RWPE2 (cell line): Measurements from ENCODE around the gene CNPY1.

Source experiments
- ATAC-seq: fragments of 200-7000 bp; cut with Tn5 transposase; 3 replicates; pipeline ENCODE4 v1.9.1; 2021; ENCODE audit warnings: low read depth
- DNase-seq: peaks from one replicate; pipeline ENCODE4 v3.0.0-alpha.2; 2020; ENCODE audit warnings: low spot score
- H3K27ac ChIP-seq: fragments of 450-650 bp; 2 replicates; pipeline ENCODE4 v1.5.1; 2017; ENCODE audit warnings: mild to moderate bottlenecking; ENCODE audit not compliant: poor library complexity, severe bottlenecking
- H3K27me3 ChIP-seq: fragments of 250-450 bp; sonication (Bioruptor Pico); 2 replicates; pipeline ENCODE4 v1.5.1; 2021; ENCODE audit warnings: mild to moderate bottlenecking, moderate library complexity; ENCODE audit not compliant: insufficient read depth, poor library complexity, severe bottlenecking
- H3K36me3 ChIP-seq: fragments of 250-450 bp; sonication (Bioruptor Pico); 2 replicates; pipeline ENCODE4 v1.5.1; 2020; ENCODE audit warnings: low read depth, mild to moderate bottlenecking, moderate library complexity
- H3K4me1 ChIP-seq: fragments of 250-450 bp; sonication (Bioruptor Pico); 2 replicates; pipeline ENCODE4 v1.5.1; 2021; ENCODE audit warnings: mild to moderate bottlenecking, moderate library complexity; ENCODE audit not compliant: insufficient read depth, poor library complexity, severe bottlenecking
- H3K4me3 ChIP-seq: fragments of 250-450 bp; sonication (Bioruptor Pico); 2 replicates; pipeline ENCODE4 v1.5.1; 2021; ENCODE audit warnings: mild to moderate bottlenecking, moderate library complexity; ENCODE audit not compliant: severe bottlenecking
- H3K9me3 ChIP-seq: fragments of 250-450 bp; sonication (Bioruptor Pico); 2 replicates; pipeline ENCODE4 v1.5.1; 2021; ENCODE audit warnings: mild to moderate bottlenecking, moderate library complexity; ENCODE audit not compliant: severe bottlenecking
- TF ChIP-seq, protein P1 (sequence below): fragments of 450-650 bp; IDR thresholded peaks from one replicate; pipeline ENCODE4 v1.5.1; 2017; ENCODE audit warnings: mild to moderate bottlenecking, moderate library complexity; ENCODE audit not compliant: poor library complexity, severe bottlenecking

CNPY1 gene

DNA sequence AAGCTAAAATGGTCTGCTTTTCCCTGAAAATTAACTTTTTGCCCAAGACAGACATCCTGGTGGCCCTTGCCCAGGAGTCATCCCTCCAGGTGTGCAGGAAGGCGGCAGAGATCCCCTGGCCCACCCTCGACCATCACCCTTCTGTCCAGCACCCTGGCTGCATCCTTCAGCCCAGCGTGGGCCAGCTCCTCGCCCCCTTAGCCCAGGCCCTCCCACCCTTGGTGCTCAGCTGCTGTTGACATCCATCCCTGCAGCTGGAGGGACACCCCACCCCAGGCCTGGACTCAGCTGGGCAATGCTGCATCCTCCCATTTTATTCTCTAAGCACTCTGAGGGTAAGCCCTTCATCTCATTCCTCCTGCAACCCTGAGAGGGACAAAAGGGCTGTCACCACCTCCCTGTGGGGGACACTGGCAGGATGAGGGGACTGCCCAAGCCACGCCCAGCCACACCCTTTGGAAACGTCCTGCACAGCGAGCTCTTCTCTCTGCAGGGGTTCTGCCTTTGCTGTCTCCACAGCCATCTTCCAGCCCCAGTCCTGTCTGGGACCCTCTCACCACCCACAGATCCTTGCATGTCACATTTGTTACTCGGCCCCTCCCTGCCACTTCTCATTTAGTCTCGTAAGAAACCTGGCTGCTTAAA, 57.8 kb downstream of the CNPY1 start:
- H3K9me3 ChIP-seq, result no peaks in the 10 kb centered on the region
- ATAC-seq (no peak), DNase-seq (no peak)
- H3K4me3 ChIP-seq, result no peak overlapping the region
- H3K27ac ChIP-seq, result no peak overlapping the region
- no peaks in the 10 kb centered on the region for H3K36me3 ChIP-seq
- H3K27me3 ChIP-seq, result peaks cover 35% of the 10 kb centered on the region
- no peaks in the 10 kb centered on the region for H3K4me1 ChIP-seq
- TF ChIP-seq, protein P1, sequence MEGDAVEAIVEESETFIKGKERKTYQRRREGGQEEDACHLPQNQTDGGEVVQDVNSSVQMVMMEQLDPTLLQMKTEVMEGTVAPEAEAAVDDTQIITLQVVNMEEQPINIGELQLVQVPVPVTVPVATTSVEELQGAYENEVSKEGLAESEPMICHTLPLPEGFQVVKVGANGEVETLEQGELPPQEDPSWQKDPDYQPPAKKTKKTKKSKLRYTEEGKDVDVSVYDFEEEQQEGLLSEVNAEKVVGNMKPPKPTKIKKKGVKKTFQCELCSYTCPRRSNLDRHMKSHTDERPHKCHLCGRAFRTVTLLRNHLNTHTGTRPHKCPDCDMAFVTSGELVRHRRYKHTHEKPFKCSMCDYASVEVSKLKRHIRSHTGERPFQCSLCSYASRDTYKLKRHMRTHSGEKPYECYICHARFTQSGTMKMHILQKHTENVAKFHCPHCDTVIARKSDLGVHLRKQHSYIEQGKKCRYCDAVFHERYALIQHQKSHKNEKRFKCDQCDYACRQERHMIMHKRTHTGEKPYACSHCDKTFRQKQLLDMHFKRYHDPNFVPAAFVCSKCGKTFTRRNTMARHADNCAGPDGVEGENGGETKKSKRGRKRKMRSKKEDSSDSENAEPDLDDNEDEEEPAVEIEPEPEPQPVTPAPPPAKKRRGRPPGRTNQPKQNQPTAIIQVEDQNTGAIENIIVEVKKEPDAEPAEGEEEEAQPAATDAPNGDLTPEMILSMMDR, result no peak

DNA sequence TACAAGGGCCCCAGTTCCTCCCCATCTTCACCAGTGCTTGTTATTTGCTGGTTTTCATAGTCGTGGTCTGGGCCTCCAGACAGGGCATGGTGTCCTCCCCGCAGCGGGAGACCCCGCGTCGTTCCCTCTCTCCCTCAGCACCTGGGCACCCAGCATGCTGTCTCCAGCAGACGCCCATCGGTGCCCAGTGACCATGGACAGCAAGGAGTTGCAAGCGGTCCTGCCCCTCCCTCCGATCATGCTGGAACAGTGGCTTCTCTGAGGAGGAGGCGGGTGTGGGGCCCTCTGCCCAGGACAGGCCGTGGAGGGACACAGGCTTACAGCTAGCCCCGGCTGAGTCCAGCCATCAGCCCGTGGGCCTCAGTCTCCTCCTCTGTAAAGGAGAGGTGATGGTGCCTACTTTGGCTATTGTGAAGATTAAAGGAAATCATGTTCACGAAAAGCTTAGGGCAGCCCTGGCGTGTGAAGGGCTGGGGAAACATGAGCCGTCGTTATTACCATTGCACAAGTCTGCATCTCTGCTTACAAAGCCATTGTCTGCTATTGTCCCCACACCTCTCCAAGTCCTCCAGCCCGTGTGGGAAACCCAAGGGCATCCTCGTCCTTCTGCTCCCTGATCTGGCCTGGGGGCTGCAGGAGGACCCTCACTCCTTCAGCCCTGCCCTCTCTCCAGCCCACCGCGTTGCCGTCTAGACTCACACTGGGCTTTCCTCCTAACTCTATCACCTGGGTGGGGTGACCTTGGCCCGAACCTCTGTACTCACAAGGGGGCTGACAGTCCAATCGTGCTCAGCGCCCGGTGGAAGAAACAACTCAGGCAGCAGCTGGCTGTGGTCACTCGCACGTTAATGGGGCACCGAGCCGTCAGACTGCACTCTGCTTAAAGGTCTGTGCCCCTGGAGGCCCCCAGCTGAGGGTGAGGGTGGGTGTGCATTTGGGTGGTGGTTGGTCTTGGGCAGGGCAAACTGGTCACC, 58.6 kb downstream of the CNPY1 start:
- ATAC-seq, result no peak
- TF ChIP-seq, protein P1, result no peak

DNA sequence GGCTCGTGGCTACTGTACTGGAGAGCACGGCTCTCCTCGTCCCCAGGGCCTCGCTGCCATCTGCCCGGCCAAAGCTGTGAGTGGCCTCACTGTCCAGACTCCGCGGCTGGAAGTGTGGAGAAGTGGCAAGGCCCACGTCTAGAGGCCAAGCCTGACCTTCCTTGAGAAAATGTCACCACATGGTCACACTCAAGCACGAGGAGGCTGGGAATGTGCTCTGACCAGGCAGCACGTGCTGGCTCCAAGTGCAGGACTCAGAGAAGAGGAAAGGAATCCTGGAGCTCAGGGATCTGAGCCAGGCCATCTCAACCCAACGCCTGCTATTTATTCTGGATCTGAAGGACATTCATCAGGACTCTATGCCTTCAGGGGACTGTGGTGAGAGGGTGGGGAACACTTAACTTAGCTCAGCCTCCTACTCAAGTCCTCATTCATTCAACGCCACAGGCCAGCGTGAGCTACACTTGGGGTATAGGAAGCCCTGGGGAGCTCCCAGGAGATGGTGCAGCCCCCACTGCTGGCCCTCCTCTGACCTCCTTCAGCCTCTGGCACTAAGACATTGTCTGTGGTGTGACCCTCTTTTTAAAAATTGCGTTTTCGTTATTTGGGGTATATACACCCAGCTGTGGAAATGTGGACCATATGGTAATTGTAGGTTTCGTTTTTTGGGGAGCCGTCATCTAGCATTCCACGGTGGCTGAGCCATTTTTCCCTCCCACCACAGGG, 59.4 kb downstream of the CNPY1 start:
- no peaks in the 10 kb centered on the region for H3K36me3 ChIP-seq
- TF ChIP-seq, protein P1, result no peak
- H3K4me1 ChIP-seq, result no peaks in the 10 kb centered on the region
- H3K4me3 ChIP-seq, result no peak overlapping the region
- no peak for ATAC-seq
- H3K27me3 ChIP-seq, result peaks cover 32% of the 10 kb centered on the region
- no peak overlapping the region for H3K27ac ChIP-seq
- DNase-seq, result no peak
- H3K9me3 ChIP-seq, result no peaks in the 10 kb centered on the region

More for the DNA sequence above, 58.6 kb downstream of the CNPY1 start:
- no peak overlapping the region for H3K27ac ChIP-seq
- H3K4me1 ChIP-seq, result no peaks in the 10 kb centered on the region
- H3K9me3 ChIP-seq, result no peaks in the 10 kb centered on the region
- no peak for DNase-seq
- H3K36me3 ChIP-seq, result no peaks in the 10 kb centered on the region
- peaks cover 40% of the 10 kb centered on the region for H3K27me3 ChIP-seq
- no peak overlapping the region for H3K4me3 ChIP-seq

DNA sequence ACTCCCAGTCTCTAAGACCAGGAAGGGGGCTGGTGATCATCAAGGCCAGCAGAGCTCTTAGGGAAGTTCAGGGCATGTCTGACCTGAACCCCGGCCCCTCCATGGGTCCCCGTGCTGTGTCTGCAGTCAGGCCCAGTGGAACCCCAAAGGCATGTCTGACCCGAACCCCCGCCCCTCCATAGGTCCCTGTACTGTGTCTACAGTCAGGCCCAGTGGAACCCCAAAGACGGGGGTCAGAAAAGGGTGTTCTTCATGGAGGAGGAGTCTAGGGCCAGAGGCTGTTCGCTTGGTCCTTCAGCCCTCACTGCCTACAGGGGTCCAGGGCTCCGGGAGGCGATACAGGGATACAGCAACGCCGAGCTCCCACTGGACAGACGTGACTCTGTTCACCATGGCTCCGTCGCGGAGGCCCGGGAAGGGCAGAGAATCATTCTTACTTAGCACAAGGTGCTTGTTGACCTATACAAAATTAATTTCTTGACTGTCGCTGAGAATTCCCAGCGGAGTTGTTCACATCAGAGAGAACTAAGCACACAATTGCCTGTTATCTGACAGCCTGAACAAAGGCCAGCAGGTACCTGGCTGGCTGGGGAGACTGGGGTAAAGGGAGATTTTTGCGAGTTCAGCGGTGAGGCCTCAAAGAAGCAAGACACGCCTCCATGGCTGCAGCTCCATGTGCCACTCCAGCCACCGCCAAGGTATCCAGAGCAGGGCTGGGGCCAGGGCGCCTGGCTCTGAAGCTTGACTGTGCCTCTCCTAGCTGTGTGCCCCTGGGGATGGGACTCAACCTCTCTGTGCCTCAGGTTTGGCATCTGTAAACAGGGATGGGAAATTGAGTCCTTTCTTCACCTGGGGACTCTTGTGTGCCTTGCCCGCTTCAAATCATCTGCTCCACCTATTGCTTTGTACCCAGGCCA, 61.6 kb downstream of the CNPY1 start:
- no peaks in the 10 kb centered on the region for H3K4me1 ChIP-seq
- TF ChIP-seq, protein P1, result no peak
- peaks cover 22% of the 10 kb centered on the region for H3K27me3 ChIP-seq
- no peaks in the 10 kb centered on the region for H3K9me3 ChIP-seq
- no peak overlapping the region for H3K4me3 ChIP-seq
- no peak overlapping the region for H3K27ac ChIP-seq
- no peaks in the 10 kb centered on the region for H3K36me3 ChIP-seq
- ATAC-seq (no peak), DNase-seq (no peak)
